CD14-positive monocyte (primary cell): ENCODE data around the gene TRAF3IP3. TPM values are rescaled to one million over a fixed set of nuclear protein-coding genes. Genes with fewer than 3 reads are reported as not detected.

Source experiments
- DNase-seq, 3 donors: peaks; one replicate each; pipeline ENCODE4 v3.0.0-alpha.2; 2011 to 2022
- H2AFZ ChIP-seq: 2 replicates; pipeline ENCODE4 v1.6.0; 2012; ENCODE audit warnings: mild to moderate bottlenecking, low read depth, low read length, inconsistent platforms; ENCODE audit not compliant: insufficient read depth, poor library complexity, severe bottlenecking
- H3K27ac ChIP-seq, 2 donors: 1 replicate in 1 of 2; 2 replicates in 1 of 2; pipeline ENCODE4 v1.5.1; 2012 to 2013; ENCODE audit warnings: low read length in 2 of 2, control low read depth in 1 of 2, inconsistent platforms in 1 of 2, low read depth in 1 of 2, mild to moderate bottlenecking in 1 of 2
- H3K27me3 ChIP-seq, 2 donors: one replicate each; pipeline versions ENCODE4 v1.6.0 to v1.6.1; 2011 to 2013; ENCODE audit warnings: low read length in 2 of 2; ENCODE audit not compliant: control insufficient read depth in 2 of 2, insufficient read depth in 2 of 2
- H3K36me3 ChIP-seq, 2 donors: replicated peaks in 1 of 2; 1 replicate in 1 of 2; 2 replicates in 1 of 2; pipeline versions ENCODE4 v1.5.1 to v1.6.1; 2012 to 2013; ENCODE audit warnings: low read length in 2 of 2, control low read depth in 1 of 2, inconsistent platforms in 1 of 2, mild to moderate bottlenecking in 1 of 2; ENCODE audit not compliant: insufficient read depth in 2 of 2, control insufficient read depth in 1 of 2
- H3K4me1 ChIP-seq, 2 donors: 1 replicate in 1 of 2; 2 replicates in 1 of 2; pipeline versions ENCODE4 v1.5.1 to v1.6.1; 2012 to 2013; ENCODE audit warnings: low read length in 2 of 2, control low read depth in 1 of 2, inconsistent platforms in 1 of 2, mild to moderate bottlenecking in 1 of 2, moderate library complexity in 1 of 2; ENCODE audit not compliant: insufficient read depth in 2 of 2, control insufficient read depth in 1 of 2
- H3K4me2 ChIP-seq: replicated peaks from 2 replicates; pipeline ENCODE3; 2012; ENCODE audit warnings: low read length, moderate library complexity, mild to moderate bottlenecking; ENCODE audit not compliant: poor library complexity, severe bottlenecking; ENCODE audit errors: extremely low read depth
- H3K4me3 ChIP-seq, 3 experiments: fragments of 200-600 bp in 1 of 3; sonication (generic) in 1 of 3; replicated peaks in 1 of 3; 1 replicate in 2 of 3; 2 replicates in 1 of 3; pipeline ENCODE4 v1.5.1; 2011 to 2013; ENCODE audit warnings: low read length in 3 of 3, mild to moderate bottlenecking in 3 of 3, control low read depth in 2 of 3, low read depth in 2 of 3, inconsistent platforms in 1 of 3, moderate library complexity in 1 of 3
- H3K79me2 ChIP-seq: 2 replicates; pipeline ENCODE4 v1.6.0; 2012; ENCODE audit warnings: mild to moderate bottlenecking, control low read depth, inconsistent platforms, low read length, moderate library complexity; ENCODE audit not compliant: insufficient read depth
- H3K9ac ChIP-seq: 2 replicates; pipeline ENCODE4 v1.6.0; 2017; ENCODE audit warnings: low read length, mild to moderate bottlenecking; ENCODE audit not compliant: insufficient read depth, poor library complexity, severe bottlenecking
- H3K9me3 ChIP-seq, 2 donors: replicated peaks in 1 of 2; 1 replicate in 1 of 2; 2 replicates in 1 of 2; pipeline versions ENCODE4 v1.5.1 to v1.6.1; 2012 to 2013; ENCODE audit warnings: low read length in 2 of 2, control low read depth in 1 of 2; ENCODE audit not compliant: control insufficient read depth in 1 of 2, insufficient read depth in 1 of 2
- H4K20me1 ChIP-seq: 2 replicates; pipeline ENCODE4 v1.6.0; 2012; ENCODE audit warnings: mild to moderate bottlenecking, low read length, control low read depth, moderate library complexity; ENCODE audit not compliant: insufficient read depth
- H3K27ac Mint-ChIP-seq, 7 donors: one replicate each; pipeline ENCODE4 v1.8.0; 2020; ENCODE audit warnings: mild to moderate bottlenecking in 7 of 7, mixed read lengths in 7 of 7, moderate library complexity in 6 of 7, inconsistent platforms in 2 of 7
- H3K27me3 Mint-ChIP-seq, 3 donors: one replicate each; pipeline ENCODE4 v1.8.0; 2021 to 2022; ENCODE audit warnings: low read depth in 3 of 3, mild to moderate bottlenecking in 3 of 3, mixed read lengths in 3 of 3, moderate library complexity in 3 of 3, inconsistent platforms in 1 of 3
- H3K36me3 Mint-ChIP-seq, 2 donors: one replicate each; pipeline ENCODE4 v1.8.0; 2020; ENCODE audit warnings: mixed read lengths in 2 of 2, inconsistent platforms in 1 of 2, mild to moderate bottlenecking in 1 of 2
- H3K4me1 Mint-ChIP-seq: one replicate; pipeline ENCODE4 v1.8.0; 2020; ENCODE audit warnings: mild to moderate bottlenecking, mixed read lengths
- H3K4me3 Mint-ChIP-seq, 2 donors: one replicate each; pipeline ENCODE4 v1.8.0; 2020; ENCODE audit warnings: mild to moderate bottlenecking in 2 of 2, mixed read lengths in 2 of 2, moderate library complexity in 1 of 2
- H3K9me3 Mint-ChIP-seq, 7 donors: one replicate each; pipeline ENCODE4 v1.8.0; 2020 to 2022; ENCODE audit warnings: mixed read lengths in 7 of 7, mild to moderate bottlenecking in 6 of 7, moderate library complexity in 6 of 7, inconsistent platforms in 2 of 7
- WGBS: methylation state at CpG from one replicate; pipeline ENCODE4 v1.1.5; 2013; ENCODE audit warnings: missing lambda C conversion rate; ENCODE audit not compliant: insufficient coverage; 5-methylcytosine and 5-hydroxymethylcytosine counted together
- intact Hi-C, 2 donors: fragments of 100-400 bp; cut with micrococcal nuclease; formaldehyde crosslinking; loops; one replicate each; pipeline versions ENCODE4 v1.15.0 to v1.15.1; 2023
- polyA plus RNA-seq, 3 donors: library from polyadenylated mRNA; depleted of rRNA in 1 of 3; unstranded in 2 of 3; stranded (reverse) in 1 of 3; fragments of 300-500 nt in 2 of 3; fragments of >200 nt in 1 of 3; fragmentation: Illumina TruSeq in 2 of 3; gene quantifications; 1 replicate in 2 of 3; 2 replicates in 1 of 3; pipeline ENCODE4 v1.2.3, GENCODE V29; 2012 to 2021
- TF ChIP-seq, protein P1 (sequence below): fragments of 200-600 bp; IDR thresholded peaks from one replicate; pipeline ENCODE4 v1.8.0; 2022; ENCODE audit warnings: antibody characterized with exemption, mild to moderate bottlenecking

The TRAF3IP3 gene
- polyA plus RNA-seq, 3 donors: 89.3 to 266 (median 111) TPM

DNA sequence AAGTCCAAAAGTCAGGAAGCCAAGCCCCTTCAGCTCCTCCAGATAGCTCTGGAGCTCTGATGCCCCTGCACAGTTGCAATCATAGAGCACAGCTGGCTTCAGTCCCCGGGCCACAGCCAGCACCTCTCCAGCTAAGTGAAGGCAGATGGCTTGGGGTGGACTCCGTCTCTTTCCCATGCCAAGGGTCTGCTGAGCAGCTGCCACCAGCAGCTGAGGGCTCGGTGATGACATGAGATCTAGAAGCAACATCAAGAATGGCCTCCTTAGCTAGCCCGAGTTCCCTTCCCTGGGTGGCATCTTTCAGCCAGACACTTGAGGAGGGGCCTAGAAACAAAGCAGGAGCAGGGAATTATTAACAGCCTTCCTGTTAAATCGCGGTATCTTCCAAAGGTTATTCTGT is 27.5 kb downstream of the TRAF3IP3 start:
- 89% methylated on average over 4 of the region's 6 CpGs for WGBS
- DNase-seq: no peak
- Histone ChIP-seq H3K36me3 (peaks cover 40 to 48% of the 10 kb centered on the region in 2 donors), H3K27ac (peak overlapping the region in 1 of 2 donors; percentile 21), H3K9me3 (no peaks in the 10 kb centered on the region), H3K4me3 (peak overlapping the region in 1 of 3 experiments; percentile 93), H3K79me2 (no peaks in the 10 kb centered on the region), H3K4me1 (peaks cover 14 to 21% of the 10 kb centered on the region in 2 donors), H4K20me1 (peaks cover 20% of the 10 kb centered on the region), H3K27me3 (peaks cover 0 to 5% of the 10 kb centered on the region in 2 donors), H3K9ac (no peak overlapping the region), H2AFZ (peak overlapping the region; percentile 94), H3K4me2 (peak overlapping the region; percentile 89)
- H3K27me3 Mint-ChIP-seq: peaks cover 4 to 8% (median 8%) of the 10 kb centered on the region in 3 donors
- TF ChIP-seq, protein P1, sequence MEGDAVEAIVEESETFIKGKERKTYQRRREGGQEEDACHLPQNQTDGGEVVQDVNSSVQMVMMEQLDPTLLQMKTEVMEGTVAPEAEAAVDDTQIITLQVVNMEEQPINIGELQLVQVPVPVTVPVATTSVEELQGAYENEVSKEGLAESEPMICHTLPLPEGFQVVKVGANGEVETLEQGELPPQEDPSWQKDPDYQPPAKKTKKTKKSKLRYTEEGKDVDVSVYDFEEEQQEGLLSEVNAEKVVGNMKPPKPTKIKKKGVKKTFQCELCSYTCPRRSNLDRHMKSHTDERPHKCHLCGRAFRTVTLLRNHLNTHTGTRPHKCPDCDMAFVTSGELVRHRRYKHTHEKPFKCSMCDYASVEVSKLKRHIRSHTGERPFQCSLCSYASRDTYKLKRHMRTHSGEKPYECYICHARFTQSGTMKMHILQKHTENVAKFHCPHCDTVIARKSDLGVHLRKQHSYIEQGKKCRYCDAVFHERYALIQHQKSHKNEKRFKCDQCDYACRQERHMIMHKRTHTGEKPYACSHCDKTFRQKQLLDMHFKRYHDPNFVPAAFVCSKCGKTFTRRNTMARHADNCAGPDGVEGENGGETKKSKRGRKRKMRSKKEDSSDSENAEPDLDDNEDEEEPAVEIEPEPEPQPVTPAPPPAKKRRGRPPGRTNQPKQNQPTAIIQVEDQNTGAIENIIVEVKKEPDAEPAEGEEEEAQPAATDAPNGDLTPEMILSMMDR: no peak
- intact Hi-C loops: no loop called here
- H3K27ac Mint-ChIP-seq: peak overlapping the region in 5 of 7 donors; percentile 37 to 98 (median 96)
- H3K36me3 Mint-ChIP-seq: peaks cover 40 to 44% of the 10 kb centered on the region in 2 donors
- H3K4me1 Mint-ChIP-seq: peaks cover 23% of the 10 kb centered on the region
- H3K9me3 Mint-ChIP-seq: no peaks in the 10 kb centered on the region
- no peak overlapping the region for H3K4me3 Mint-ChIP-seq

DNA sequence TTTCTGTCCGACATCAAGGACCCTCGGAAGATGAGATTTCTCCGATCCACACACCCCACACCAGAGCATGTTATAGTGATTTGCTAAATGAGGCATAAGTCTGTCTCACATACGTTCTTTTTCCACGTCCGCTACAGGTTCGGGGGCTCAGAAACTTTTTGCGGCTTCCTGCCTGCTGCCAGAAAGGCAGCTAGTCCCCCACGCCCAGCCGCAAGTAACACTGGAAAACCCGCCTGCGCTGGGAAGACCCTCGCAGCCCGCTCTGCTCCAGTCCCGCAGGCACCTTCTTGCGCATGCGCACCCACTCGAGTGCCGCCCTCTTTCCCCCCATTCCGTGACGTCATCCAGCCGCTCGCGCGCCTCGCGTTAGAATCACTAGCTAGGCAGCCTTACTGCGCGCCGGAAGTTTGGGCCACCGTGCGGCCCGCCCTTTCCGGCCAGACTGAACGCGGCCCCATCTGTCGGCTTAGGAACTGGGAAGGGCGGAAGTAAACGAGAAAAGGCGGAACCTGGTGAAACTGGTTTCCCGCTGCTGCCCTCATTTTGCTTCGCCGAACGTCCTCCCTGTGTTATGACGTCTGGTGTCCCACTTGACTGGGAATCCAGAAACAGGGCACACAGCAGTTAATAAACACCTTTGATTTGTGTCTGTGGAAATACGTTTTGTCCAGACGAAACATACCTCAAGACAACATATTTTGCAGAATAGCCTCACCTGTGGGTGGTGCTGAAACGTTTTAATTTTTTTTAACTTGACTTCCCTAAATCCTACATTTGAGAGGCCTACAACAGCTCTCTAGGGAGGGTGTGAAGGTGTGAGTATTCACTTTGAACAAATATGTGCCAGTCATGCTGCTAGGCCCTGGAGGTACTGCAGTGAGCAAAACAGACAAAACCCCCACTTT is 28.7 kb downstream of the TRAF3IP3 start, which contains the start of gene C1orf74:
Gene C1orf74 (minus strand): TSS at position 295 of the 905 bp plus-strand sequence. CDS start 925 bp downstream, outside the sequence.
- intact Hi-C loops: no loop called here
- Mint-ChIP-seq H3K36me3 (peaks cover 29 to 33% of the 10 kb centered on the region in 2 donors), H3K4me1 (peaks cover 23% of the 10 kb centered on the region), H3K4me3 (peak within 1 kb of the TSS; percentile 90 to 97), H3K27ac (peak within 1 kb of the TSS; percentile 96 to 99 (median 98)), H3K27me3 (peaks cover 8 to 13% (median 12%) of the 10 kb centered on the region in 3 donors), H3K9me3 (no peaks in the 10 kb centered on the region)
- peaks cover 14 to 21% of the 10 kb centered on the region in 2 donors for H3K4me1 ChIP-seq
- peaks cover 10% of the 10 kb centered on the region for H4K20me1 ChIP-seq
- H3K27ac ChIP-seq: peak within 1 kb of the TSS; percentile 70 to 95
- TF ChIP-seq, protein P1: no peak
- peak within 1 kb of the TSS; percentile 94 for H2AFZ ChIP-seq
- peak within 1 kb of the TSS; percentile 81 for H3K9ac ChIP-seq
- H3K9me3 ChIP-seq: no peaks in the 10 kb centered on the region
- H3K4me3 ChIP-seq: peak within 1 kb of the TSS; percentile 67 to 93 (median 85)
- H3K4me2 ChIP-seq: peak within 1 kb of the TSS; percentile 89
- under 1% methylated on average over 42 of the region's 48 CpGs for WGBS
- no peaks in the 10 kb centered on the region for H3K79me2 ChIP-seq
- peaks cover 28 to 37% of the 10 kb centered on the region in 2 donors for H3K36me3 ChIP-seq
- peaks cover 0 to 8% of the 10 kb centered on the region in 2 donors for H3K27me3 ChIP-seq
- DNase-seq: peak; percentile 98 to 99 (median 99)
